SK-N-SH (cell line): ENCODE results near the gene ANKRD13B. TPM values are rescaled to one million over a fixed set of nuclear protein-coding genes. Genes with fewer than 3 reads are reported as not detected.

Source experiments
- CTCF ChIA-PET: fragments of 300-600, 350-600 bp; formaldehyde crosslinking; extraction: SDS; loops from one replicate; lab custom pipeline; 2021; lab: Yijun Ruan, JAX
- POLR2A ChIA-PET: fragments of 350-600 bp; sonication (Branson Sonifier 250); formaldehyde crosslinking; extraction: SDS; loops from one replicate; lab custom pipeline; 2020; ENCODE audit warnings: antibody characterized with exemption, inconsistent platforms; lab: Yijun Ruan, JAX
- DNase-seq: peaks from one replicate; pipeline ENCODE4 v3.0.0; 2012
- H2AFZ ChIP-seq: fragments of 200-600 bp; sonication (generic); 2 replicates; pipeline ENCODE4 v1.8.1; 2016; ENCODE audit warnings: antibody characterized with exemption, mild to moderate bottlenecking, low read depth
- H3F3A ChIP-seq: fragments of 200-600 bp; sonication (generic); replicated peaks from 2 replicates; pipeline ENCODE3; 2016; ENCODE audit warnings: antibody characterized with exemption, mild to moderate bottlenecking; ENCODE audit not compliant: insufficient read depth
- H3K27ac ChIP-seq, 2 experiments: fragments of 200-500 bp in 1 of 2; fragments of 200-600 bp in 1 of 2; sonication (Bioruptor generic) in 1 of 2; sonication (generic), shearing (Covaris generic) in 1 of 2; 2 replicates each; pipeline versions ENCODE4 v1.5.1 to v1.6.1; 2014 to 2016; ENCODE audit warnings: low read depth in 2 of 2, inconsistent platforms in 1 of 2, low read length in 1 of 2, mild to moderate bottlenecking in 1 of 2, mixed read lengths in 1 of 2
- H3K27me3 ChIP-seq: fragments of 200-600 bp; sonication (generic), shearing (Covaris generic); 2 replicates; pipeline ENCODE4 v1.6.1; 2016; ENCODE audit warnings: mixed run types; ENCODE audit not compliant: insufficient read depth
- H3K36me3 ChIP-seq, 2 experiments: fragments of 200-500 bp in 1 of 2; fragments of 200-600 bp in 1 of 2; sonication (Bioruptor generic) in 1 of 2; sonication (generic) in 1 of 2; replicated peaks in 1 of 2; 2 replicates each; pipeline versions ENCODE3 to v1.5.1; 2014 to 2016; ENCODE audit warnings: low read length in 1 of 2, mild to moderate bottlenecking in 1 of 2; ENCODE audit not compliant: insufficient read depth in 2 of 2, control insufficient read depth in 1 of 2
- H3K4me1 ChIP-seq, 2 experiments: fragments of 200-500 bp in 1 of 2; fragments of 200-600 bp in 1 of 2; sonication (Bioruptor generic) in 1 of 2; sonication (generic), shearing (Covaris generic) in 1 of 2; 2 replicates each; pipeline versions ENCODE4 v1.5.1 to v1.6.1; 2014 to 2016; ENCODE audit warnings: low read depth in 1 of 2, low read length in 1 of 2, mixed run types in 1 of 2; ENCODE audit not compliant: insufficient read depth in 2 of 2, control insufficient read depth in 1 of 2
- H3K4me2 ChIP-seq: fragments of 200-600 bp; sonication (generic), shearing (Covaris generic); 2 replicates; pipeline ENCODE4 v1.6.1; 2017; ENCODE audit warnings: mixed run types
- H3K4me3 ChIP-seq, 2 experiments: fragments of 200-500 bp in 1 of 2; fragments of 200-600 bp in 1 of 2; sonication (Bioruptor generic) in 1 of 2; sonication (generic), shearing (Covaris generic) in 1 of 2; 2 replicates each; pipeline versions ENCODE4 v1.5.1 to v1.8.1; 2014 to 2016; ENCODE audit warnings: low read depth in 2 of 2, inconsistent platforms in 1 of 2, low read length in 1 of 2, mild to moderate bottlenecking in 1 of 2, mixed read lengths in 1 of 2, moderate library complexity in 1 of 2
- H3K79me2 ChIP-seq: fragments of 200-600 bp; sonication (generic); 2 replicates; pipeline ENCODE4 v1.8.1; 2017; ENCODE audit warnings: mild to moderate bottlenecking; ENCODE audit not compliant: insufficient read depth
- H3K9ac ChIP-seq: fragments of 200-600 bp; sonication (generic); 2 replicates; pipeline ENCODE4 v1.6.1; 2017; ENCODE audit warnings: mixed run types
- H3K9me2 ChIP-seq: fragments of 200-600 bp; sonication (generic); 2 replicates; pipeline ENCODE4 v1.6.1; 2017; ENCODE audit warnings: mixed run types
- H3K9me3 ChIP-seq: fragments of 200-600 bp; sonication (generic); 2 replicates; pipeline ENCODE4 v1.6.1; 2017; ENCODE audit warnings: mixed run types, mild to moderate bottlenecking, moderate library complexity
- H4K20me1 ChIP-seq: fragments of 200-600 bp; sonication (generic); 2 replicates; pipeline ENCODE4 v1.6.1; 2017; ENCODE audit warnings: mild to moderate bottlenecking, mixed run types; ENCODE audit not compliant: insufficient read depth
- CTCF ChIP-seq: fragments of 200-600 bp; sonication (generic); IDR thresholded peaks from 2 replicates; pipeline ENCODE4 v1.6.1; 2017; ENCODE audit warnings: antibody characterized with exemption, mild to moderate bottlenecking, moderate library complexity
- EP300 ChIP-seq, 2 experiments: IDR thresholded peaks; 2 replicates each; pipeline versions ENCODE4 v1.4.0 to v1.6.1; 2012; ENCODE audit warnings: borderline replicate concordance in 1 of 2, low read depth in 1 of 2, low read length in 1 of 2
- EZH2phosphoT487 ChIP-seq: fragments of 200-600 bp; sonication (generic); IDR thresholded peaks from 2 replicates; pipeline ENCODE4 v1.6.1; 2017; ENCODE audit warnings: low read depth, mixed run types, mild to moderate bottlenecking, antibody characterized with exemption, moderate library complexity, borderline replicate concordance
- FOSL2 ChIP-seq: IDR thresholded peaks from 2 replicates; pipeline ENCODE4 v1.4.0; 2012; ENCODE audit warnings: low read depth, mild to moderate bottlenecking, moderate library complexity, borderline replicate concordance
- FOXJ3 ChIP-seq: sonication (generic); formaldehyde crosslinking; IDR thresholded peaks from 2 replicates; pipeline ENCODE4 v1.5.1; 2020; ENCODE audit warnings: mild to moderate bottlenecking, missing genetic modification reagents
- FOXM1 ChIP-seq: IDR thresholded peaks from 2 replicates; pipeline ENCODE4 v1.4.0; 2012; ENCODE audit warnings: low read depth, mild to moderate bottlenecking
- GABPA ChIP-seq: IDR thresholded peaks from 2 replicates; pipeline ENCODE4 v1.4.0; 2012; ENCODE audit warnings: low read depth, mild to moderate bottlenecking
- GATA2 ChIP-seq: sonication (generic); formaldehyde crosslinking; IDR thresholded peaks from 2 replicates; pipeline ENCODE4 v1.5.0; 2020; ENCODE audit warnings: mild to moderate bottlenecking, missing genetic modification reagents
- IRF3 ChIP-seq: fragments of 150-350 bp; IDR thresholded peaks from 2 replicates; pipeline ENCODE4 v1.6.1; 2016; ENCODE audit warnings: mild to moderate bottlenecking, low read depth, low read length
- JUND ChIP-seq: IDR thresholded peaks from 2 replicates; pipeline ENCODE4 v1.4.0; 2012
- MEF2A ChIP-seq: IDR thresholded peaks from 2 replicates; pipeline ENCODE4 v1.4.0; 2012; ENCODE audit warnings: low read depth, borderline replicate concordance
- MXI1 ChIP-seq: IDR thresholded peaks from 2 replicates; pipeline ENCODE4 v1.6.1; 2012; ENCODE audit warnings: mild to moderate bottlenecking, low read depth, low read length, improper control_type of control experiment
- NRF1 ChIP-seq: IDR thresholded peaks from 2 replicates; pipeline ENCODE4 v1.6.1; 2012; ENCODE audit warnings: low read depth, mild to moderate bottlenecking, low read length
- POLR2AphosphoS5 ChIP-seq: IDR thresholded peaks from 2 replicates; pipeline ENCODE4 v1.6.1; 2012; ENCODE audit warnings: low read depth, low read length
- RAD21 ChIP-seq: IDR thresholded peaks from 2 replicates; pipeline ENCODE4 v1.6.1; 2012; ENCODE audit warnings: mild to moderate bottlenecking, low read length
- RCOR1 ChIP-seq: fragments of 150-350 bp; IDR thresholded peaks from 2 replicates; pipeline ENCODE4 v1.6.1; 2017; ENCODE audit warnings: antibody characterized with exemption, low read length
- RXRA ChIP-seq: IDR thresholded peaks from 2 replicates; pipeline ENCODE4 v1.4.0; 2012; ENCODE audit warnings: low read depth, mild to moderate bottlenecking, borderline replicate concordance
- SIN3A ChIP-seq: IDR thresholded peaks from 2 replicates; pipeline ENCODE4 v1.6.1; 2012; ENCODE audit warnings: low read depth, mild to moderate bottlenecking, low read length, moderate library complexity, borderline replicate concordance
- SMC3 ChIP-seq: IDR thresholded peaks from 2 replicates; pipeline ENCODE4 v1.6.1; 2012; ENCODE audit warnings: low read depth, low read length, improper control_type of control experiment
- TCF12 ChIP-seq: IDR thresholded peaks from 2 replicates; pipeline ENCODE4 v1.4.0; 2012
- TEAD4 ChIP-seq: IDR thresholded peaks from 2 replicates; pipeline ENCODE4 v1.4.0; 2012; ENCODE audit warnings: mild to moderate bottlenecking, borderline replicate concordance; ENCODE audit not compliant: insufficient read depth
- YY1 ChIP-seq: IDR thresholded peaks from 2 replicates; pipeline ENCODE4 v1.4.0; 2012; ENCODE audit warnings: low read depth, mild to moderate bottlenecking
- ZBTB33 ChIP-seq: IDR thresholded peaks from 2 replicates; pipeline ENCODE4 v1.4.0; 2012; ENCODE audit warnings: low read depth, borderline replicate concordance
- WGBS: methylation state at CpG from one replicate; pipeline ENCODE4 v1.1.6; 2017; ENCODE audit warnings: low lambda C conversion rate; 5-methylcytosine and 5-hydroxymethylcytosine counted together
- polyA plus RNA-seq, 3 experiments: library from polyadenylated mRNA; depleted of rRNA; stranded (reverse); fragments of >200 nt; gene quantifications; 2 replicates each; pipeline ENCODE4 v1.2.3, GENCODE V29; 2012
- TF ChIP-seq, protein P1 (sequence below): IDR thresholded peaks from 2 replicates; pipeline ENCODE4 v1.4.0; 2012; ENCODE audit warnings: low read depth
- TF ChIP-seq, protein P2 (sequence below): IDR thresholded peaks from 2 replicates; pipeline ENCODE4 v1.6.1; 2012; ENCODE audit warnings: mild to moderate bottlenecking, low read depth, low read length, moderate library complexity

Gene ANKRD13B
- polyA plus RNA-seq, 1 of the 3 experiments (the other 2 are of a cell fraction), result 16.1 TPM

DNA sequence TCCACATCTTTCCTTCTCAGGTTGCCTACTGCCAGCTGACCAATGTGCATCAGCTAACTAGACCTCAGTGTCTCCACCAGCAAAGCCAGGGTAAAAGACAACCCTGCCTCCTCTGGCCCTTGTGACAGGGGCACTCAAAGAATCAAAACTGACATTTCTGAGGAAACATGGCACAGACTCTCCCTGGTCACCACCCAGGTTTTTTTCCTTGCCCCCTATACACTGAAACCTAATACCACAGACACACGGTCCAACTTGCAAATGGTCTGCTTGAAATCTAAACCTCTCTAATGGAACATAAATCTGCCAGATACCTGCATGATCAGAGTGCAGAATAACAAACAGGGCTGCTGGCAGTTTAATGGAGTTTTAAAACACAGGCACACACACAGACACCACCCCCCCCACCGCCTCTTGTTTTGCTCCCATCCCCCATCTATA, 49.3 kb downstream of the ANKRD13B start:
- Histone ChIP-seq H4K20me1 (no peaks in the 10 kb centered on the region), H2AFZ (no peak overlapping the region), H3K4me3 (no peak overlapping the region), H3K9ac (no peak overlapping the region), H3K4me1 (peaks cover 60 to 63% of the 10 kb centered on the region in 2 experiments; a peak in 3 of 4 replicates), H3F3A (peaks cover 31% of the 10 kb centered on the region), H3K36me3 (no peaks in the 10 kb centered on the region), H3K9me2 (no peaks in the 10 kb centered on the region), H3K4me2 (no peak overlapping the region), H3K27ac (peak overlapping the region in 1 of 2 experiments; percentile 95; a peak in 2 of 4 replicates), H3K9me3 (no peaks in the 10 kb centered on the region), H3K27me3 (no peaks in the 10 kb centered on the region), H3K79me2 (0 out of 2 replicates have a peak, but pooled peaks cover 6% of the 10 kb centered on the region)
- POLR2A ChIA-PET, result interaction anchor here (0.6 to 2.0 kb wide), 6 partner anchors 13 to 129 kb away, joined by 3 to 4 read pairs (median 3); no protein-coding TSS in a partner anchor
- DNase-seq, result peak; percentile 63
- CTCF ChIA-PET, result interaction anchor here (0.6 to 3.9 kb wide), 11 partner anchors 9 to 915 kb away, joined by 3 to 16 read pairs (median 3); no protein-coding TSS in a partner anchor
- 26% methylated on average over 2 of the region's 2 CpGs for WGBS
- TF ChIP-seq EP300 (IDR thresholded peaks at IDR 0.05; ENCODE audit: borderline replicate concordance in 1 of 2, low read depth in 1 of 2, low read length in 1 of 2) (peak; percentile 37 to 91; a peak in 3 of 4 replicates), RCOR1 (peak; percentile 68; the same call in 1 of the 2 replicates), YY1 (no peak), RAD21 (peak; percentile 27), FOXM1 (no peak; the same call in 1 of the 2 replicates), SMC3 (no peak), NRF1 (no peak), MEF2A (no peak), GABPA (no peak), SIN3A (0 out of 2 replicates have a peak, but pooled peaks have one; percentile 39), ZBTB33 (no peak), JUND (no peak), TCF12 (peak; percentile 68), MXI1 (peak; percentile 81), RXRA (no peak), FOXJ3 (peak; percentile 86), TEAD4 (no peak), POLR2AphosphoS5 (no peak; the same call in 1 of the 2 replicates), EZH2phosphoT487 (no peak), IRF3 (no peak), CTCF (no peak), GATA2 (CRISPR knock-in tag) (peak; percentile 76), FOSL2 (no peak)
- TF ChIP-seq, protein P1, sequence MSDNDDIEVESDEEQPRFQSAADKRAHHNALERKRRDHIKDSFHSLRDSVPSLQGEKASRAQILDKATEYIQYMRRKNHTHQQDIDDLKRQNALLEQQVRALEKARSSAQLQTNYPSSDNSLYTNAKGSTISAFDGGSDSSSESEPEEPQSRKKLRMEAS, result no peak
- TF ChIP-seq, protein P2, sequence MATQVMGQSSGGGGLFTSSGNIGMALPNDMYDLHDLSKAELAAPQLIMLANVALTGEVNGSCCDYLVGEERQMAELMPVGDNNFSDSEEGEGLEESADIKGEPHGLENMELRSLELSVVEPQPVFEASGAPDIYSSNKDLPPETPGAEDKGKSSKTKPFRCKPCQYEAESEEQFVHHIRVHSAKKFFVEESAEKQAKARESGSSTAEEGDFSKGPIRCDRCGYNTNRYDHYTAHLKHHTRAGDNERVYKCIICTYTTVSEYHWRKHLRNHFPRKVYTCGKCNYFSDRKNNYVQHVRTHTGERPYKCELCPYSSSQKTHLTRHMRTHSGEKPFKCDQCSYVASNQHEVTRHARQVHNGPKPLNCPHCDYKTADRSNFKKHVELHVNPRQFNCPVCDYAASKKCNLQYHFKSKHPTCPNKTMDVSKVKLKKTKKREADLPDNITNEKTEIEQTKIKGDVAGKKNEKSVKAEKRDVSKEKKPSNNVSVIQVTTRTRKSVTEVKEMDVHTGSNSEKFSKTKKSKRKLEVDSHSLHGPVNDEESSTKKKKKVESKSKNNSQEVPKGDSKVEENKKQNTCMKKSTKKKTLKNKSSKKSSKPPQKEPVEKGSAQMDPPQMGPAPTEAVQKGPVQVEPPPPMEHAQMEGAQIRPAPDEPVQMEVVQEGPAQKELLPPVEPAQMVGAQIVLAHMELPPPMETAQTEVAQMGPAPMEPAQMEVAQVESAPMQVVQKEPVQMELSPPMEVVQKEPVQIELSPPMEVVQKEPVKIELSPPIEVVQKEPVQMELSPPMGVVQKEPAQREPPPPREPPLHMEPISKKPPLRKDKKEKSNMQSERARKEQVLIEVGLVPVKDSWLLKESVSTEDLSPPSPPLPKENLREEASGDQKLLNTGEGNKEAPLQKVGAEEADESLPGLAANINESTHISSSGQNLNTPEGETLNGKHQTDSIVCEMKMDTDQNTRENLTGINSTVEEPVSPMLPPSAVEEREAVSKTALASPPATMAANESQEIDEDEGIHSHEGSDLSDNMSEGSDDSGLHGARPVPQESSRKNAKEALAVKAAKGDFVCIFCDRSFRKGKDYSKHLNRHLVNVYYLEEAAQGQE, result no peak
